ENCODE measurements around the gene SLC39A8.

- TF ChIP-seq POLR2AphosphoS5 (IDR thresholded peaks at IDR 0.05; ENCODE audit: low read depth, low read length) (no peak), TAF1 (IDR thresholded peaks at IDR 0.05; ENCODE audit: low read depth, low read length) (no peak)
Observed at GRCh38 chr4:102219129-102219528, 126.2 kb downstream of the SLC39A8 start.
